Fibroblast of lung (primary cell): ENCODE data around the gene IGFALS. TPM values are rescaled to one million over a fixed set of nuclear protein-coding genes. Genes with fewer than 3 reads are reported as not detected.

Experiments used
- DNase-seq, 2 donors: peaks; one replicate each; pipeline versions ENCODE4 v3.0.0 to v3.0.0-alpha.2; 2010; ENCODE audit warnings: low read depth in 2 of 2
- H2AFZ ChIP-seq: 2 replicates; pipeline ENCODE4 v1.5.1; 2012; ENCODE audit warnings: low read length, control low read depth, inconsistent platforms
- H3K27ac ChIP-seq: 2 replicates; pipeline ENCODE4 v1.5.1; 2011; ENCODE audit warnings: low read length, control low read depth; ENCODE audit not compliant: insufficient read depth
- H3K27me3 ChIP-seq: 2 replicates; pipeline ENCODE4 v1.5.1; 2011; ENCODE audit warnings: mild to moderate bottlenecking, low read length; ENCODE audit not compliant: control insufficient read depth, insufficient read depth
- H3K36me3 ChIP-seq: 2 replicates; pipeline ENCODE4 v1.5.1; 2011; ENCODE audit warnings: low read length; ENCODE audit not compliant: control insufficient read depth, insufficient read depth
- H3K4me1 ChIP-seq: 2 replicates; pipeline ENCODE4 v1.5.1; 2011; ENCODE audit warnings: low read length; ENCODE audit not compliant: control insufficient read depth, insufficient read depth; ENCODE audit errors: extremely low read depth
- H3K4me2 ChIP-seq: 2 replicates; pipeline ENCODE4 v1.5.1; 2011; ENCODE audit warnings: low read length, control low read depth; ENCODE audit not compliant: insufficient read depth; ENCODE audit errors: extremely low read depth
- H3K4me3 ChIP-seq, 4 experiments: fragments of 200-600 bp in 1 of 4; sonication (generic) in 1 of 4; replicated peaks in 1 of 4; 2 replicates each; pipeline ENCODE4 v1.5.1; 2011 to 2016; ENCODE audit warnings: low read length in 4 of 4, low read depth in 3 of 4, mild to moderate bottlenecking in 3 of 4, control low read depth in 2 of 4, inconsistent platforms in 1 of 4, mixed read lengths in 1 of 4; ENCODE audit not compliant: insufficient read depth in 1 of 4; ENCODE audit errors: control extremely low read depth in 1 of 4
- H3K79me2 ChIP-seq: 2 replicates; pipeline ENCODE4 v1.5.1; 2012; ENCODE audit warnings: mild to moderate bottlenecking, low read length, inconsistent platforms; ENCODE audit not compliant: control insufficient read depth, insufficient read depth
- H3K9ac ChIP-seq: 2 replicates; pipeline ENCODE4 v1.5.1; 2011; ENCODE audit warnings: mild to moderate bottlenecking, low read length, control low read depth; ENCODE audit not compliant: insufficient read depth
- H3K9me3 ChIP-seq: 2 replicates; pipeline ENCODE4 v1.5.1; 2012; ENCODE audit warnings: low read depth, low read length; ENCODE audit not compliant: control insufficient read depth, insufficient read depth
- H4K20me1 ChIP-seq: 2 replicates; pipeline ENCODE4 v1.5.1; 2011; ENCODE audit warnings: low read length; ENCODE audit not compliant: control insufficient read depth, insufficient read depth; ENCODE audit errors: extremely low read depth
- CTCF ChIP-seq, 2 donors: IDR thresholded peaks in 1 of 2; conservative IDR thresholded peaks in 1 of 2; 1 replicate in 1 of 2; 2 replicates in 1 of 2; pipeline ENCODE4 v1.5.1; 2011 to 2012; ENCODE audit warnings: low read length in 2 of 2, control low read depth in 1 of 2, inconsistent platforms in 1 of 2, low read depth in 1 of 2, mild to moderate bottlenecking in 1 of 2
- EZH2 ChIP-seq: IDR thresholded peaks from 2 replicates; pipeline ENCODE4 v1.5.1; 2012; ENCODE audit warnings: low read length, control low read depth, mild to moderate bottlenecking; ENCODE audit errors: missing control alignments
- polyA plus RNA-seq, 2 donors: library from polyadenylated mRNA; depleted of rRNA in 1 of 2; stranded (reverse) in 1 of 2; unstranded in 1 of 2; fragments of >200 nt; gene quantifications; 2 replicates each; pipeline ENCODE4 v1.2.1, GENCODE V29; 2011 to 2012; ENCODE audit warnings: missing spikeins in 1 of 2
- total RNA-seq: library from RNA; depleted of rRNA; stranded (reverse); fragments of >200 nt; gene quantifications from 2 replicates; pipeline ENCODE4 v1.2.1, GENCODE V29; 2014

Gene IGFALS
- total and polyA plus RNA-seq, 2 donors (not counting 1 experiment from before 2014, with no cell fraction given) = not detected

- H2AFZ ChIP-seq = no peak overlapping the region
- H4K20me1 ChIP-seq = no peaks in the 10 kb centered on the region
- no peak overlapping the region for H3K27ac ChIP-seq
- TF ChIP-seq CTCF (conservative IDR thresholded peaks at IDR 0.05 in 1 of 2, IDR thresholded peaks at IDR 0.05 in 1 of 2; ENCODE audit: low read depth in 1 of 2, low read length in 2 of 2) (no peak), EZH2 (no peak)
- no peaks in the 10 kb centered on the region for H3K27me3 ChIP-seq
- no peaks in the 10 kb centered on the region for H3K9me3 ChIP-seq
- H3K4me1 ChIP-seq = no peaks in the 10 kb centered on the region
- H3K4me2 ChIP-seq = no peak overlapping the region
- no peak overlapping the region for H3K9ac ChIP-seq
- no peak for DNase-seq
- H3K4me3 ChIP-seq = no peak overlapping the region
- peaks cover 14% of the 10 kb centered on the region for H3K36me3 ChIP-seq
- no peaks in the 10 kb centered on the region for H3K79me2 ChIP-seq
These were observed 1.3 kb downstream of the IGFALS start for GRCh38 chr16:1791943-1792812.

- Histone ChIP-seq H3K4me3 (no peak overlapping the region), H2AFZ (no peak overlapping the region), H3K4me2 (no peak overlapping the region), H3K9ac (no peak overlapping the region), H3K36me3 (peaks cover 17% of the 10 kb centered on the region), H3K79me2 (peaks cover 5% of the 10 kb centered on the region), H4K20me1 (no peaks in the 10 kb centered on the region), H3K27me3 (no peaks in the 10 kb centered on the region), H3K9me3 (no peaks in the 10 kb centered on the region), H3K4me1 (no peaks in the 10 kb centered on the region), H3K27ac (no peak overlapping the region)
- DNase-seq = no peak
- TF ChIP-seq EZH2 (no peak), CTCF (conservative IDR thresholded peaks at IDR 0.05 in 1 of 2, IDR thresholded peaks at IDR 0.05 in 1 of 2; ENCODE audit: low read depth in 1 of 2, low read length in 2 of 2) (no peak)
These were observed 2.1 kb downstream of the IGFALS start for GRCh38 chr16:1791256-1791942.

- Histone ChIP-seq H3K27ac (no peak overlapping the region), H3K36me3 (peaks cover 20% of the 10 kb centered on the region)
- DNase-seq = no peak
These were observed 2.8 kb downstream of the IGFALS start for GRCh38 chr16:1790611-1791255.

More at GRCh38 chr16:1790611-1791255, 2.8 kb downstream of the IGFALS start:
- peaks cover 11% of the 10 kb centered on the region for H3K79me2 ChIP-seq
- H3K4me2 ChIP-seq = no peak overlapping the region
- no peaks in the 10 kb centered on the region for H3K9me3 ChIP-seq
- H3K27me3 ChIP-seq = no peaks in the 10 kb centered on the region
- TF ChIP-seq CTCF (conservative IDR thresholded peaks at IDR 0.05 in 1 of 2, IDR thresholded peaks at IDR 0.05 in 1 of 2; ENCODE audit: low read depth in 1 of 2, low read length in 2 of 2) = no peak
- no peak for TF ChIP-seq EZH2
- no peaks in the 10 kb centered on the region for H3K4me1 ChIP-seq
- H4K20me1 ChIP-seq = no peaks in the 10 kb centered on the region
- H2AFZ ChIP-seq = no peak overlapping the region
- H3K9ac ChIP-seq = no peak overlapping the region
- H3K4me3 ChIP-seq = no peak overlapping the region
